Activated naive CD4-positive, alpha-beta T cell treated with Interleukin-2 at 50 U/mL for 16 hours (primary cell): ENCODE measurements around the gene ARID3A.
A peak's percentile ranks its signal among the peaks of the same experiment; 100 is the strongest.

ENCODE experiments used
- DNase-seq: peaks from one replicate; pipeline ENCODE4 v3.0.0-alpha.2; 2020

ARID3A gene

DNA sequence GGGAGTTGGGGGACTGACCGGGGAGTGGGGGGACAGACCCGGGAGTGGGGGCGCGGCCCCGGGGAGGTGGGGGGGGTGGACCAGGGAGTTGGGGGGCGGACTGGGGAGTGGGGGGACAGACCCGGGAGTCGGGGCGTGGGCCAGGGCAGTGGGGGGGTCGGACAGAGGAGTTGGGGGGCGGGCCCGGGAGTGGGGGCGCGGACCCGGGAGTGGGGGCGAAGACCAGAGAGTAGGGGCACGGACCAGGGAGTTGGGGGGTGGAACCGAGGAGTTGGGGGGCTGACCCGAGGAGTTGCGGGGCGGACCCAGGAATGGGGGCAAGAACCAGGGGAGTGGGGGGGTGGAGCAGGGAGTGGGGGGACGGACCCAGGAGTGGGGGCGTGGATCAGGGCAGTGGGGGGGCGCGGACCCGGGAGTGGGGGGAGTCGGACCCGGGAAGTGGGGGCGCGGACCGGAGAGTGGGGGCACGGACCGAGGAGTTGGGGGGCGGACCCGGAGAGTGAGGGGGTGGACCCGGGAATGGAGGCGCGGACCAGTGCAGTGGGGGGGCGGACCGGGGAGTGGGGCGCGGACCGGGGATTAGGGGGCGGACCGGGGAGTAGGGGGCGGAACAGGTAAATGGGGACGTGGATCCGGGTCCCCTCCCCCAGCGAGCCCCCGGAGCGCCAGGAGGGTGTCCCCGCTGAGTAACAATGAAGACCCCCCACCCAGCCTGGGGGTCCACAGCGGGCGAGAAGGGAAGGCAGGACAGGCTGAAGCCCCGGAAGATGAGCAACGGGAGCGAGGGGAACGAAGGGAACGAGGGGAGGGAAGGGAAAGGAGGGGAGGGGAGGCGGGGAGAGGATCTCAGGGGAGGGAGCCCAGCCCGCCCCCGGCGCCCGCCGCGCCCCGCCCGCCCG lies 13.4 kb upstream of the ARID3A start:
- peak; percentile 30 for DNase-seq

DNA sequence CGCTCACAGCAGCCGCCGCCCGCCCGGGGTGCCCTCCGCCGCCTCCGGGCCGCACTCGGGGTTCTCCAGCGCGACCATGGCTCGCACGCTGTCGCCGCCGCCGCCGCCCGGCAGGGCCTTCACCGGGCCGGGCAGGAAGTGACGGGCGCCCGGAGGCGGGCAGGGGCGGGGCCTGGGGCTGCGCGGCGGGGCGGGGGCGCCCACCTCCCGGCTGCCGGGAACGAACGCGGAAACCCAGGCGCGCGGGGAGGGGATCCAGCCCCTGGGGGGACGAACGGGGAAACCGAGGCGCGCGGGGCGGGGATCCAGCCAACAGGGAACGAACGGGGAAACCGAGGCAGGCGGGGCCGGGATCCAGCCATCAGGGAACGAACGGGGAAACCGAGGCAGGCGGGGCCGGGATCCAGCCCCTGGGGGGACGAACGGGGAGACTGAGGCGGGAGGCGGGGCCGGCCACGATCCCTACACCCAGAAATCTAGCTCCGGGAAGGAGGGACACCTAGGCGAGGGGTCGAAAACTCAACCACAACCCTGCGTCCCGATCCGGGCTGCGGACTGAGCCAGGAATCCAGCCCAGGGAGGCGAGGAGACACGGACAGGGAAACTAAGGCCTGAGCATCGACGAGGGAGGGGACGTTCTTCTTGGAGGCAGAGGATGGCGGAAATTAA lies 12.6 kb upstream of the ARID3A start, which contains the start of gene R3HDM4:
TSS of gene R3HDM4 (minus strand) at position 140 of the 669 bp plus-strand sequence. CDS start at position 78, 62 bp downstream.
- DNase-seq, result peak; percentile 88

DNA sequence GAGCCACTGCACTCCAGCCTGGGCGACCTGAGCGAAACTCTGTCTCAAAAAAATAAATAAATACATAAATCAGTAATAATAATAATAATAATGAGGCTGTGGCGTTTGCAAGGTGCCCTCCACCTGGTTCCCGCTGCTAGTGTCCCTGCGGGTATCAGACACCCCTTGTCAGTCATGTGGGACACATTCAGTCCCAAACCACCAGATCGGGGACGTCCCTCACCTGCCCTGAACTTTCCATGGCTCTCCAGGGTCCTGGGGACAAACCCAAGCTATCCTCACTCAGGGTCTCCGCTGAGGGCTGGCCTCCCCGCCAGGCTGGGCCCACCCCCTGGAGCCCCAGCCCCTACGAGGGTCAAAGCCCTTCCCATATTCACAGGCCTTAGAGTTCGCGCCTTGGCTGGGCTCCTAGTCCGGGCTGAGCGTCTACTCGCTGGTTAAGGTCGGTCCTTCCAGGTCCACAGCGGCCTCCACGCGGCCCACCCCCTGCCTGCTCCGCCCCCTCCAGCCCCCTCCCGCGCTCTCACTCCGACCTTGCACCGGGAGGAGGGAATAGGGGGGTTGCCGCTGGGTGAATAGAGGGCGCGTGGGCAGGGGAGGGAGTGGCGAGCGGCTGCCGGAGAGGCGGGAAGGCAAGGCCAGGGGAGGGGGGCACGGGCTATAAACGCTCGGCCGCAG lies 9.1 kb upstream of the ARID3A start:
- no peak for DNase-seq

DNA sequence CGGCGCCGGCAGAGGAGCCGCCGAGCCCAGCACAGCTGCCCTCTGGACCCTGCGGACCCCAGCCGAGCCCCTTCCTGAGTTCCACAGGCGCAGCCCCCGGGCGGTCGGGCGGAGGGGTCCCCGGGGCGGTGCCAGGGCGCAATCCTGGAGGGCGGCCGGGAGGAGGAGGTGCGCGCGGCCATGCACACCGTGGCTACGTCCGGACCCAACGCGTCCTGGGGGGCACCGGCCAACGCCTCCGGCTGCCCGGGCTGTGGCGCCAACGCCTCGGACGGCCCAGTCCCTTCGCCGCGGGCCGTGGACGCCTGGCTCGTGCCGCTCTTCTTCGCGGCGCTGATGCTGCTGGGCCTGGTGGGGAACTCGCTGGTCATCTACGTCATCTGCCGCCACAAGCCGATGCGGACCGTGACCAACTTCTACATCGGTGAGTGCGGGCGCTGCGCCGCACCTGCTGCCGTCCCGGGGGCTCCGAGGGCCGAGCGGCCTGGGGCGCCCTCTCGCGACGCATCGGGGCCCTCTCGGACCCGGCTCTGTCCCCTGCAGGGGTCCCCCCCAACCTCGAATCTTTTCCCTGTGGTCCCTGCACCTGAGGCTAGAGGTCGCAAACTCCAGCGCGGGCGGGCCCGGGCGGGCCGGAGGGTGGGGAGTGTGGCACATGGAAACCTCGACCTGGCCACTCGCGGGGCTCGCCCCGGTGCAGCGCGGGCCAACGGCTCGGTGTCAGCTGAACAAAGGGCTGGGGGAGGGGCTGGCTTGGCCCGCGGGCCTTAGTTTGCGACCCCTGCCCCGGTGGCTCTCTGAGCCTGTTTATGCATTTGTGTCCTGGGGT lies 8.3 kb upstream of the ARID3A start, which contains the start of gene KISS1R:
TSS of gene KISS1R (plus strand) at position 11 of the 829 bp plus-strand sequence. CDS start at position 181, 170 bp downstream.
- no peak for DNase-seq

DNA sequence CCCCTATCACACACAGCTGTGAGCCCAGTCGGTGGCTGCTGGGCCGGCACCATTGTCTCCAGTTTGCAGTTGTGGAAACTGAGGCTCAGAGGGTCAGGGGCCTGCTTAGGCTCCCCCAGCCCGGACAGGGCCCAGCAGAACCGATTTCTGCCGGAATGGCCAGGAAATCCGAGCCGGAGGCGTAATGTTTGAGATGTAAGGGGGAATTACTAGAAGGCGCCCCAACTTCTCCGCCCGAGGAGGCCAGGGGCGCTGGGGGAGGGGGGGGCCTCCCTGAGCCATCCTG lies 7.7 kb upstream of the ARID3A start:
- DNase-seq, result no peak

DNA sequence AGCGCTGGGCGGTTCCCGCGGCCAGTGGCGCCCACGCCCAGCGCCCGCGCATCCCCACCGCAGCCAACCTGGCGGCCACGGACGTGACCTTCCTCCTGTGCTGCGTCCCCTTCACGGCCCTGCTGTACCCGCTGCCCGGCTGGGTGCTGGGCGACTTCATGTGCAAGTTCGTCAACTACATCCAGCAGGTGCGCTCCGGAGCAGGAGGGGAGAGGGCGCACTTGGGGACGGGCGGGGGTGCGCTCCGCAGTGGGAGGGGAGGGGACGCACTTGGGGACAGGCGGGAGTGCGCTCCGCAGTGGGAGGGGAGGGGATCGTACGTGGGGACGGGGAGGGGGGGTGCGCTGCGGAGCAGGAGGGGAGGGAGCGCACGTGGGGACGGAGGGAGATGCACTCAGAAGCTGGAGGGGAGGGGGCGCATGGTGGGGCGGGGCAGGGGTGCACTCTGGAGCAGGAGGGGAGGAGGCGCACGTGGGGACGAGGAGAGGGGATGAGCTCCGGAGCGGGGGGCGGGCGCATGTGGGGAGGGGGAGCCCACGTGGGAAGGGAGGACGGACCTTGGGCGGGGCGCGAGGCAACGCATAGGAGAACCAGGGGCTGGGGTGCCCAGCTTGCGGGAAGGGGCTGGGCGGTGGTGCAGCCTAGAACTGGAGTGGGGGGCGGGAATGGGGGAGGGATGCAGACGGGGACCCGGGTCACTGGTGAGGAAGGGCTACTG lies 7.2 kb upstream of the ARID3A start:
- no peak for DNase-seq

DNA sequence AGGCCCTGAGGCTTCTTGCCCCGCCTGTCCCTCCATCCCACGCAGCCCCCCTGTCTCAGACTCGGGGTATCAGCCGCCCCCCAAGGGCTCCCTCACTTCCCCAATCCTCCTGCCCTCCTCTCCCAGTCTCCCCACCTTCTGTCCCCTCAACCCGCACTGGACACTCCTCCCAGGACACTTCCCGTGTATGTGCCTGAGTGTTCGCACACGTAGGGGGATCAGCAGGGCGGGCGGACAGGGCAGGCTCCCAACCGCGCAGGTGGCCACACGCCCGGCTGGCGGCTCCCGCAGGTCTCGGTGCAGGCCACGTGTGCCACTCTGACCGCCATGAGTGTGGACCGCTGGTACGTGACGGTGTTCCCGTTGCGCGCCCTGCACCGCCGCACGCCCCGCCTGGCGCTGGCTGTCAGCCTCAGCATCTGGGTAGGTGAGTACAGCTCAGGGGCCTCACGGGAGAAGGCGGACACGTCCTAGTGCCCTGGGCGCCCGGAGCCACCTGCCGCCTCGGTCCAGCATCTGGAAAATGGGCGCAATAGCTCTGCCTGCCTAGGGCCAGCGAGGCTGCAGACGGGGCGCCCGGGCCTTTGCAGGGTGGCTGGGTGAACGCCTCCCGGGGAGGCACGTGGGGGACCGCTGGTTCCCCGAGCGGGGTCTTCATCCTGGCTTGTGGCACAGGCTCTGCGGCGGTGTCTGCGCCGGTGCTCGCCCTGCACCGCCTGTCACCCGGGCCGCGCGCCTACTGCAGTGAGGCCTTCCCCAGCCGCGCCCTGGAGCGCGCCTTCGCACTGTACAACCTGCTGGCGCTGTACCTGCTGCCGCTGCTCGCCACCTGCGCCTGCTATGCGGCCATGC lies 6.4 kb upstream of the ARID3A start:
- DNase-seq, result no peak

DNA sequence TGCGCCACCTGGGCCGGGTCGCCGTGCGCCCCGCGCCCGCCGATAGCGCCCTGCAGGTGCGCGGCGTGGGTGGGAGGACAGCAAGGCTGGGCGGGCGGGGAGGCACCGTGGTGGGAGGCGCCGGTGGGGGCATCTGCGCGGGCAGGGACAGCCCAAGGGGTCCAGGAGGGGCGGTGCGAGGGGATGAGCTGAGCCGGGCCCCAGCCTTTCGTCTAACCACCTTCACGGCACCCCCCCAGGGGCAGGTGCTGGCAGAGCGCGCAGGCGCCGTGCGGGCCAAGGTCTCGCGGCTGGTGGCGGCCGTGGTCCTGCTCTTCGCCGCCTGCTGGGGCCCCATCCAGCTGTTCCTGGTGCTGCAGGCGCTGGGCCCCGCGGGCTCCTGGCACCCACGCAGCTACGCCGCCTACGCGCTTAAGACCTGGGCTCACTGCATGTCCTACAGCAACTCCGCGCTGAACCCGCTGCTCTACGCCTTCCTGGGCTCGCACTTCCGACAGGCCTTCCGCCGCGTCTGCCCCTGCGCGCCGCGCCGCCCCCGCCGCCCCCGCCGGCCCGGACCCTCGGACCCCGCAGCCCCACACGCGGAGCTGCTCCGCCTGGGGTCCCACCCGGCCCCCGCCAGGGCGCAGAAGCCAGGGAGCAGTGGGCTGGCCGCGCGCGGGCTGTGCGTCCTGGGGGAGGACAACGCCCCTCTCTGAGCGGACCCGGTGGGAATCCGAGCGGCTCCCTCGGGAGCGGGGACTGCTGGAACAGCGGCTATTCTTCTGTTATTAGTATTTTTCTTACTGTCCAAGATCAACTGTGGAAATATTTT lies 5.6 kb upstream of the ARID3A start:
- DNase-seq, result peak; percentile 72

DNA sequence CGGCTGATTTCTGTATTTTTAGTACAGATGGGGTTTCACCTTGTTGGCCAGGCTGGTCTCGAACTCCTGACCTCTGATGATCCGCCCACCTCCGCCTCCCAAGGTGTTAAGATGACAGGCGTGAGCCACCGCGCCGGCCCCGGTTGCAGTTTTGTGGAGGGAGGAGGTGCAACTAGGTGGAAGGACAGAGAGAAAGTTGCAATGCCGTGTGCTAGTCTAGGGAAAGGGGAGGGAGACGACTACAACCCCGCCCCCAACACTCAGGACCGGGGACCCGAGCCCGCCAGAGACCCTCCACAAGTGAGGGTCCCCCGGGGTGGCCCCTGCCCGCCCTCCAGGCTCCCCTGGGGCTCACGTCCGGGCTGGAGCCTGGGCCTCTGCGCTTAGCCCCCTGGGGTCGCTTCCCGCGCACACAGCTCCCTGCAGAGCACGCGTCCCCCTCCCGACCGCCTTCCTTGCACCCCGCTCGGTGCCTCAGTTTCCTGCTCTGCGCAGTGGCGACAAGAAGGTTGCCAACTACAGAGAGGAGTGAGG lies 1.2 kb upstream of the ARID3A start:
- no peak for DNase-seq

DNA sequence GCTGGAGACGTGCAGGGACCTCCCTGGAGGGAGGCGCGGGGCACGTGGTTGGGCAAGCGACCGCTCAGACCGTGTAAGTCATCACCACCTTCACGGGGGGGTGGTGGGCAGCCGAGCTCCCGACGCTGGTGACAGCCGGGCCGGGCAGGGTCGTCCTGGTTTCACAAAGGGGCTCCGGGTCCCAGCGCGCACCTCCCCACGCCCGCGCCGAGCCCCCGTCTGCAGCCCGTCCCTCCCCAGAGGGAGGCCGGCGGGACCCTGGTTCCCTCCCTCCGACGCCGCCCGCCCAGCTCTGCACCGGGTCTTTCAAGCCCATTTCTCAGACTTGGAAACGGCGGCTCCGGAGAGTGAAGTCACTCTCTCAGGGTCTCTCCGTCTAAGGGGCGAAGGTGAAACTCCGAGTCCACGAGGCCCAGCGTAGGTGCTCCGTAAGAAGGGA lies 729 bp upstream of the ARID3A start:
- DNase-seq, result no peak

DNA sequence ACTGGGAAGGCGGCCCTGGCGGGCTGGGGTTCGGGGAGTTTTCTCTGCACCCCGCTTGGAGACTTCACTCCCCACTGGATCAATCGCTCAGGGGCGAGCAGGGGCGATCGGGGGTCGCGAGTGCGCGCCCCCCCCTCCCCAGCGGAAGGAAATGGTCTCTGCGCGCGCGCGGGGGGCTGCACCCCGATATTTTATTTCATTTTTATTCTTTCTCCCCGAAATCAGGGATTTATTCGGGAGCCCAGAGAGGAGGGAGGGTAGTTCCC lies 421 bp downstream of the ARID3A start:
- no peak for DNase-seq

DNA sequence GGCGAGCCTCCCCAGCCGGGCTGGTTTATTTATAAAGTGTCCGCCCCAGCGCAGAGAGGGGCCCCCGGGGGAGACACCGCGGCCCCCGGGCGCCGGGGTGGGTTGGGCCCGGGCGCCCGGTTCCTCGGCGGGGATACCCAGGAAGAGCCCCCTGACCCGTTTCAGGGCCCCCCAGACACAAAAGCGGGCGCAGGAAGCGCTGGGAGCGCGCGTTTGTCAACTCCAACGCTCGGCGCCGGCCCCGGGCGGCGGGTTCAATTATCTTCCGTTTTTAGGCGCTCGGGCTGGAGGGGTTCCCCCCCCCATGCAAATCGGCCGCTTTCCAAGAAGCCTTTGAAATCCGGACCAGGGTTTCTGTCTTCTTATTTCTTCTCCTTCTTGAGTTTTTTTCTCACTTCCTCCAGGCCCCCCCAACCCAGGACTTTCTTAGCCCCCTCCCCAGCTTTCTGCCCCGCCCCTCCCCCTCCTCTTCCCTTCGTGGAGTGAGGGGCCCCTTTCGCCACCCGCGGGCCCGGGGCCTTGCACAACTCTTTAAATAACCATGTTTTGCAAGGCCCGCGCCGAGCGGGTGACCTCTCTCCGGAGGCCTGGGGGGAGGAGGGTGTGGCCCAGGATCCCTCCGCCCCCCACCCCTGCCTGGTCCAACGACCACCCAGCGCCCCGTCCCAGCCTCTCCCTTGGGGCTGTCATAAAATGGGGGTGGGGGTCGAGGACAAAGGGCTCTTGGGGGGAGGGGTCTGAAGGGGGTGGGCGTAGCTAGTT lies 935 bp downstream of the ARID3A start:
- DNase-seq, result no peak

DNA sequence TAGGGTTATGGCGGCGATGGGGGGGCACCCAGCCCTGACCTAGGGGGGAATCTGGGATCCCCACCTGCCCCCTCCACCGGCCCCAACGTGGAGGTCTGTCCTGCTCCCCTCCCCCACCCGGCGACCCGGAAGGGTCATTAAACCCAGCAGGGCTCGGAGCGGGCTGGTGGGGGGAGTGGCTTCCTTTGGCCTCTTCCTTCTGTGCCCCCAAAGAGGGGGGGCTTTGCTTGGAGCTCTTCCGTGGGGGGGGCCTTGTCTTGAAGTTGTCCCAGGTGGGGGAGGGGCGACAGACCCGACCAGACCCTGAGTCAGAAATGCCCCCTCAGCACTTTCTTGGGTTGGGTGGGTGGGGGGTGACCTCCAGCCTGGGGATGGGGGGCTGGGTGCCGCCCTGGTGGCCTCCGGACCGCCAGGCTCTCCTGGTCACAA lies 1.5 kb downstream of the ARID3A start:
- no peak for DNase-seq

DNA sequence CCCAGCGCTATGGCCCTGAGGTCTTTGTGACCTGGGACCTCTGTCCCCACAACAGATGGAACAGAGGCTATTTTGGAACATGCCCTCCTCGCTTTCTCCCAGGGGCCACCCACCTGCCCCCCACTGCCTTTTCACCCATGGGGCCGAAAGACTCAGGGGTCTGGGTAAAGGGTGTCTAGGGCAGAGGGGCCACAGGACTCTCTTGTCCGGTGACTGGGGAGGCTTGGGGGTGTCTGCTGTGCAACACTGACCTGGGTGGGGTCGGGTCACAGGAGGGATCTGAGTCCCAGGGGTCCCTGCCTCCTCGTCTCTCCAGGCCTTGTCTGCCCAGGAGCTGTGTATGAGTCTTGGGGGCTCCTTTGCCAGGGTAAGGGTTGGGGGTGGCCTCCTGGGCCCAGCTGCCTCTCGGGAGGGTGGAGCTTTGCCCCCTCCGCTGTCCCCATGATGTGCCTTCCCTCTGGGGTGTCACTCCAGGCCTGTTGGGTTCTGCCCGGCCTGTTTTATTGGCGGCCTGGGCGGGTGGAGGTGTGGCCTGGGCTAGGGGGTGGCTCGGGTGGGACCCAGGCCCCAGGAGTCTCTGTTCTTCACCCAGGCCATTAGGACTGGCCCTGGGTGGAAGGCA lies 2.1 kb downstream of the ARID3A start:
- no peak for DNase-seq

DNA sequence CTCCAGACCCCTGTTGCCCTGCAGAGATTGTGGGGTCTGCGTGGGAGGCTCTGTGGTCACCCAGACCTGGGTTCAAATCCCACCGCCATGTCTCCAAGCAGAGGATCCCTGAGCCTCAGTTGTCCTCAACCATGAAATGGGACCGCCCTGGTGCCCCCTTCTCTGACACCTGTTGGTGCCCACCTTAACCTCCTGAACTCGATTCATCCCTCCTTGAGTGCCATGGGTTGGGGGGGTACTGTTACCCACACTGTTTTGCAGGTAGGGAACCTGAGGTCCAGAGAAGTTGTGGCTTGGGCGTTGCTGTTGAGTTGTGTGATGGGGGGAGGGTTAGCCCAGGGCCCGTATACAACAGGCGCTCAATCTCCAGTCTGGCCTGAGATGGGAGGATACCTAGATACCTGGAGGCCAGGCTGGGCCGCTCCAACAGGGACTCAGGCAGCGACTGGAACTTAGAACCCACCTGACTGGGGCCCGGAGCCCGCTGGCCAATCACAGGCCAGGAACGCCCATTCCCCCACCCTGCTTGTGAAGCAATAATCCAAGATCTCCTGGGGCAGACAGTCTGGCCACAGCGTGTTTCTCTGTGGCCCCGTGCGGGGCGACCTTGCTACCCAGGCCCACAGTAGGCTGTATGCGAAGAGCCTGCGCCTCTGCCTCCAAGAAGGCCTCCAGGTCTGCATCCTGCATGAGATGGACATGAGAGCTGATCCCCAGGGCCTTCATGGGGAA lies 2.8 kb downstream of the ARID3A start:
- DNase-seq, result no peak

DNA sequence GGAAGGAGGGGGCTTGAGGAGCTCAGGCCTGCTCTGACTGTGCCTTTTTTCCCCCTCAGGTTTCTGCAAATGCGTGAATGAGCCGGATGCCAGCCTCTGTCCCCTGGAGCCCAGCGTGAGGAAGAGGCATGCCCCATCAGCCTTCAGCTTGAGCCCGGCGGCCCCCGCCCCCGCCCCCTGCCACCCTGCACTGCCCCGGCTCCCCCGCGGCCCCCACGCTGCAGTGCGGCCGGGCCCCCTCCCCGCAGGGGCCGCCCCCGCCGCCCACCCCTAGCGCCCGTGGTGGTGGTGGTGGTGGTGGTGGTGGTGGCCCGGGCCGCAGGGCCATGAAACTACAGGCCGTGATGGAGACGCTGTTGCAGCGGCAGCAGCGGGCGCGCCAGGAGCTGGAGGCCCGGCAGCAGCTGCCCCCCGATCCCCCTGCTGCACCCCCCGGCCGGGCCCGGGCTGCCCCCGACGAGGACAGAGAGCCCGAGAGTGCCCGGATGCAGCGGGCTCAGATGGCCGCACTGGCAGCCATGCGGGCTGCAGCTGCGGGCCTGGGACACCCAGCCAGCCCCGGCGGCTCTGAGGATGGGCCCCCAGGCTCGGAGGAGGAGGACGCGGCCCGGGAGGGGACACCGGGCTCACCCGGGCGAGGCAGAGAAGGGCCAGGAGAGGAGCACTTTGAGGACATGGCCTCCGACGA lies 3.5 kb downstream of the ARID3A start:
- DNase-seq, result no peak

DNA sequence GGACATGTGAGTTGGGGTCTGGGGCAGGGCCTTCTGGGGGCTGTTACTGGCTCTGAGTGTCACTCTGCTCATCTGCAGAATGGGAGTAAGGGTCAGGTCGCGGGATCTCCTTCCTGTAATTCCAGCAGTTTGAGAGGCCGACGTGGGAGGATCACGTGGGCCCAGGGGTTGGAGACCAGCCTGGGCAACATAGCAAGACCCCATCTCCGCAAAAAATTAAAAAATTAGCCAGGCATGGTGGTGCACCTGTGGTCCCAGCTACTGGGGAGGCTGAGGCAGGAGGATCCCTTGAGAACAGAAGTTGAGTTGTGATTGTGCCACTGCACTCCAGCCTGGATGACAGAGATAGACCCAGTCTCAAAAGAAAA lies 4.0 kb downstream of the ARID3A start:
- no peak for DNase-seq
